BE2C (cell line): ENCODE data around the gene PCDHGC5.

Experiments used
- DNase-seq: peaks from one replicate; pipeline ENCODE4 v3.0.0-alpha.2; 2020
- H3K27me3 ChIP-seq: fragments of 250-450 bp; sonication (Bioruptor Pico); 2 replicates; pipeline ENCODE4 v1.5.1; 2020; ENCODE audit warnings: mild to moderate bottlenecking
- H3K36me3 ChIP-seq: fragments of 250-450 bp; sonication (Bioruptor Pico); 2 replicates; pipeline ENCODE4 v1.5.1; 2020; ENCODE audit warnings: mild to moderate bottlenecking
- H3K4me1 ChIP-seq: fragments of 250-450 bp; sonication (Bioruptor Pico); 2 replicates; pipeline ENCODE4 v1.5.1; 2020
- H3K4me3 ChIP-seq: 2 replicates; pipeline ENCODE4 v1.5.1; 2011; ENCODE audit warnings: low read depth, low read length
- H3K9me3 ChIP-seq: fragments of 250-450 bp; sonication (Bioruptor Pico); 2 replicates; pipeline ENCODE4 v1.5.1; 2020
- TF ChIP-seq, protein P1 (sequence below): IDR thresholded peaks from 2 replicates; pipeline ENCODE4 v1.5.1; 2012; ENCODE audit warnings: mild to moderate bottlenecking, low read depth, low read length

The PCDHGC5 gene

DNA sequence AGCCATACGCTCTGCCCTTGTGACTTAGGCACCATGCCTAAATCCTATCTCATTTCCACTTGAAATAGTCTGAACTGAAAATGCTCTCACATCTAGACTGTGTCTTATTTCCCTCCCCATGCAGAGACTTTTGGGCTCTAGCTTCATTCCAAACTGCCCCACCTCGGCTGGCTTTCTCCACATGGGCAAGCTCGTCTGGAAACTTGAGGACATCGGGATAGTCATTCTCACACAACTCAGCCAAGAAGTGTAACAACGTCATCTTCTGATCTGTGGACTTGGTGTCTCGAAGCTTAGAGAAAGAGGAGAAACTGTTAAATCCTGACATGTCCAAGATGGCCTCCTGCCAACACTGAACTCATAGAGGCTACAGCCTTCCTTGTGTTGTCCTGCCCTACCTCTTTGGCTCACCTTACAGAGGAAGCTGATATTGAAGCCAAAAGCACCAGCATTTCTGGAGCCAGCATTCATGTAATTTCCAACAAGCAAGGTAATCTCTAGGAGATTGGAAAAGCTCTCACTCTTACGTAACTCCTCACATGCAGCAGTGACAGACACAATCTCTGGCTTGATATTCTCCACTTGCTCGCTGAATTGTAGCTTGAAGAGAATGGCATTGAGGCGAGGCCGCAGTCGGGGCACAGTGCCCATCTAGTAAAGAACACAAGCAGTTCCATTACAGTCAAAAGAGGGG lies 39.6 kb downstream of the PCDHGC5 start:
- peaks cover 64% of the 10 kb centered on the region for H3K36me3 ChIP-seq
- no peaks in the 10 kb centered on the region for H3K27me3 ChIP-seq
- no peak overlapping the region for H3K4me3 ChIP-seq
- no peak for DNase-seq
- H3K4me1 ChIP-seq: peaks cover 21% of the 10 kb centered on the region
- H3K9me3 ChIP-seq: no peaks in the 10 kb centered on the region
- TF ChIP-seq, protein P1, sequence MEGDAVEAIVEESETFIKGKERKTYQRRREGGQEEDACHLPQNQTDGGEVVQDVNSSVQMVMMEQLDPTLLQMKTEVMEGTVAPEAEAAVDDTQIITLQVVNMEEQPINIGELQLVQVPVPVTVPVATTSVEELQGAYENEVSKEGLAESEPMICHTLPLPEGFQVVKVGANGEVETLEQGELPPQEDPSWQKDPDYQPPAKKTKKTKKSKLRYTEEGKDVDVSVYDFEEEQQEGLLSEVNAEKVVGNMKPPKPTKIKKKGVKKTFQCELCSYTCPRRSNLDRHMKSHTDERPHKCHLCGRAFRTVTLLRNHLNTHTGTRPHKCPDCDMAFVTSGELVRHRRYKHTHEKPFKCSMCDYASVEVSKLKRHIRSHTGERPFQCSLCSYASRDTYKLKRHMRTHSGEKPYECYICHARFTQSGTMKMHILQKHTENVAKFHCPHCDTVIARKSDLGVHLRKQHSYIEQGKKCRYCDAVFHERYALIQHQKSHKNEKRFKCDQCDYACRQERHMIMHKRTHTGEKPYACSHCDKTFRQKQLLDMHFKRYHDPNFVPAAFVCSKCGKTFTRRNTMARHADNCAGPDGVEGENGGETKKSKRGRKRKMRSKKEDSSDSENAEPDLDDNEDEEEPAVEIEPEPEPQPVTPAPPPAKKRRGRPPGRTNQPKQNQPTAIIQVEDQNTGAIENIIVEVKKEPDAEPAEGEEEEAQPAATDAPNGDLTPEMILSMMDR: no peak

DNA sequence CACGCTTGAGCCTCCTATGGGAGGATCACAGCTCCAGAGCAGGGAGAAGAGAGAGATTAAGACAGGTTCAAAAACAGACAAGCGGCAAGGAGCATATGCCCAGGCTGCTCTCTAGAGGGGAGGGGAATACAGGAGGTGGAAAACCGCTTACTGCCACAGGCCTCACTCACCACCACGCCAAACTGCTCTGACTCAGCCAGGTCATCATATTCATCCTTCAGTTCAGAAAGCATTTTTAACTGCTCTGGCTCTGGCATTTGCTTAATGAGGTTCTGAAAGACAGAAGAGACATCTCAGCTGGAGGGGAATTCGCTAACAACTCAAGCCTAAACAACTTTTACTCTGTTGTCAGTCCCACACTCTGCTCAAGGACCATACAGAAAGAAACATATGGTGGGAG lies 40.1 kb downstream of the PCDHGC5 start:
- peaks cover 18% of the 10 kb centered on the region for H3K4me1 ChIP-seq
- TF ChIP-seq, protein P1: no peak
- H3K9me3 ChIP-seq: no peaks in the 10 kb centered on the region
- H3K27me3 ChIP-seq: no peaks in the 10 kb centered on the region
- H3K36me3 ChIP-seq: peaks cover 62% of the 10 kb centered on the region
- H3K4me3 ChIP-seq: no peak overlapping the region
- no peak for DNase-seq

DNA sequence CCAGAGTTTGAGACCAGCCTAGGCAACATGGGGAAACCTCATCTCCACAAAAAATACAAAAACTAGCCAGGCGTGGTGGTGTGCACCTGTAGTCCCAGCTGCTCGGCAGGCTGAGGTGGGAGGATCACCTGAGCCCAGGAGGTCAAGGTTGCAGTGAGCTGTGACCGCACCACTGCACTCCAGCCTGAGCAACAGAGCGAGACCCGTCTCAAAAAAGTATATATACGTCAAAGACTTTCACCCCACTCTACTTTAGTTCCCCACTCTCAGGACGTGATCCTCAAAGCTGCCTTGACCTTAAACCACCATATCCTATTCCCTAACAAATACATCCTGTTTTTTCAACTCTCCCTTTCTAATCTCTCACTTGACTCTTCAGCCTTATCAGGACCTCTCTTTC lies 41.0 kb downstream of the PCDHGC5 start:
- peaks cover 67% of the 10 kb centered on the region for H3K36me3 ChIP-seq
- peaks cover 17% of the 10 kb centered on the region for H3K4me1 ChIP-seq
- no peak overlapping the region for H3K4me3 ChIP-seq
- H3K9me3 ChIP-seq: no peaks in the 10 kb centered on the region
- no peak for DNase-seq
- TF ChIP-seq, protein P1: no peak
- no peaks in the 10 kb centered on the region for H3K27me3 ChIP-seq

DNA sequence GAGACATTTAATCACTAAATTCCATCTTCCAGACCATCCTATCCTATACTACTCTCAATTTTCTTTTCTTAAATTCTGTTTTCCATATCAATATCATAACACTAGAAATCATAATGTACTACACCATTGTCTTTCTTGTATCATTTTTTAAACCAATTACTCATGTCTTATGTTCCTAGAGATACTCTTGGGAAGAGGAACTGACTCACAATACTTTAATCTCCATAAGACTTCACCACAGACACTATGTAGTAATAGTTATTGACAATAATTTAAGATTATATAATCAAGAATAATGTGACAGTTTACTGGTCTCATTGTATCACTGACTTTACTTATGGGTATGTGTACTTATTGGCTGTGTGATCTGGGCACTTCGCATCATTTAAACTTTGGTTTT lies 43.8 kb downstream of the PCDHGC5 start:
- no peak for DNase-seq
- Histone ChIP-seq H3K4me1 (peaks cover 13% of the 10 kb centered on the region), H3K9me3 (no peaks in the 10 kb centered on the region), H3K36me3 (peaks cover 51% of the 10 kb centered on the region), H3K27me3 (no peaks in the 10 kb centered on the region), H3K4me3 (no peak overlapping the region)
- TF ChIP-seq, protein P1: no peak

DNA sequence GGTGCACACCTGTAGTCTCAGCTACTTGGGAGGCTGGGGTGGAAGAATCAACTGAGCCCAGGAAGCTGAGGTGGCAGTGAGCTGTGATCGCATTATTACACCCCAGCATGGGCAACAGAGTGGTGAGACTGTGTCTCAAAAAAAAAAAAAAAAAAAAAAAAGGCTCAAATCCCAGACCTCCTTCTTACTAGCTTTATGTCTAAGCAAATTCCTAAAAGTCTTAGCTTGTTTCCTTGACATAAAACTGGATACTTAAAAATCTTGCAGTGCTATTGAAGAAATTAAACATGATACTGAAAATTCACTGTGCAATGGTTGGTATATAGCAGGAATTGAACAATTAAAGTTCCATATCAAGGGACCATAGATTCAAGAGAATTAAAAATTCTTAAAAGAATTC lies 45.0 kb downstream of the PCDHGC5 start:
- Histone ChIP-seq H3K27me3 (no peaks in the 10 kb centered on the region), H3K36me3 (peaks cover 39% of the 10 kb centered on the region), H3K4me3 (no peak overlapping the region), H3K4me1 (peaks cover 10% of the 10 kb centered on the region), H3K9me3 (no peaks in the 10 kb centered on the region)
- DNase-seq: no peak
- TF ChIP-seq, protein P1: no peak

DNA sequence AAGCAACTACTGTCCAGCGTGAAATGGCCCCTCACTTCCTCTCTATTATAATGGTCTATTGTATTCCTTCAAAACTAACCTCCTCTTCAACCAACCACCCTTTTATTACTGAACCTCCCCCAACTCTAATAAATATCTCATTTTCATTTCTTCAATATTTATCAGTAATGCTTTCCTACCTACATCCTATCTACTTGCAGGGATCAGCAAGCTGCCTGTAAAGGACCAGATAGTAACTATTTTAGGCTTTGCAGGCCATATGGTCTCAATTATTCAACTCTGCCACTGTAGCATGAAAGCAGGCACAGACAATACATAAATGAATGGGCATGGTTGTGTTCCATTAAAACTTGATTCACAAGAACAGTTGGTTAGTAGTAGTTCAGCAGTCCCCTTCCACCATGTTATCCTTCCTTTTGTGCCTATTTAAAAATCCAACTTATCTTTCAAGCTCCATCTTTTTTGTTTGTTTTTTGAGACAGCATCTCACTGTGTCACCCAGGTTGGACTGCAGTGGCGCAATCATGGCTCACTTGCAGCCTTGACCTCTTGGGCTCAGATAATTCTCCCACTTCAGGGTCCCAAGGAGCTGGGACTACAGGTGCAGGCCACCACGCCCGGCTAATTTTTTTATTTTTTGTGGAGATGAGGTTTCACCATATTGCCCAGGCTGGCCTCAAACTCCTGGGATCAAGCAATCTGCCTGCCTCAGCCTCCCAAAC lies 45.8 kb downstream of the PCDHGC5 start:
- Histone ChIP-seq H3K9me3 (no peaks in the 10 kb centered on the region), H3K4me3 (no peak overlapping the region), H3K36me3 (peaks cover 33% of the 10 kb centered on the region), H3K4me1 (peaks cover 10% of the 10 kb centered on the region), H3K27me3 (no peaks in the 10 kb centered on the region)
- TF ChIP-seq, protein P1: no peak
- no peak for DNase-seq
